HepG2 (cell line): ENCODE data around the gene VTI1B. TPM values are rescaled to one million over a fixed set of nuclear protein-coding genes. Genes with fewer than 3 reads are reported as not detected.

ENCODE experiments used
- ARNTL ChIP-seq: sonication (generic); formaldehyde crosslinking; IDR thresholded peaks from 2 replicates; pipeline ENCODE4 v1.4.0; 2020; ENCODE audit warnings: mild to moderate bottlenecking, missing genetic modification reagents
- ATRX ChIP-seq: sonication (generic); formaldehyde crosslinking; IDR thresholded peaks from 2 replicates; pipeline ENCODE4 v1.4.0; 2020; ENCODE audit warnings: missing genetic modification reagents, borderline replicate concordance
- BCL6 ChIP-seq: IDR thresholded peaks from 2 replicates; pipeline ENCODE4 v1.6.1; 2016; ENCODE audit warnings: missing genetic modification reagents, missing compliant biosample characterization
- EZH2 ChIP-seq: conservative IDR thresholded peaks from 2 replicates; pipeline ENCODE4 v1.6.1; 2012; ENCODE audit warnings: mild to moderate bottlenecking, low read depth, low read length, moderate library complexity
- HHEX ChIP-seq: IDR thresholded peaks from 2 replicates; pipeline ENCODE4 v1.6.1; 2016; ENCODE audit warnings: control low read depth
- HOXA7 ChIP-seq: sonication (generic); formaldehyde crosslinking; IDR thresholded peaks from 2 replicates; pipeline ENCODE4 v1.8.1; 2022; ENCODE audit warnings: mild to moderate bottlenecking, missing genetic modification reagents, moderate library complexity
- IRF2 ChIP-seq: IDR thresholded peaks from 2 replicates; pipeline ENCODE4 v1.6.1; 2018; ENCODE audit warnings: missing genetic modification reagents, missing compliant biosample characterization
- KDM1A ChIP-seq: IDR thresholded peaks from 2 replicates; pipeline ENCODE4 v1.6.1; 2016; ENCODE audit warnings: missing compliant biosample characterization
- NFKBIZ ChIP-seq: IDR thresholded peaks from 2 replicates; pipeline ENCODE4 v1.6.1; 2018; ENCODE audit warnings: missing genetic modification reagents, missing compliant biosample characterization
- PHF8 ChIP-seq: sonication (generic); formaldehyde crosslinking; IDR thresholded peaks from 2 replicates; pipeline ENCODE4 v1.5.0; 2020; ENCODE audit warnings: missing genetic modification reagents
- PRMT3 ChIP-seq: sonication (generic); formaldehyde crosslinking; IDR thresholded peaks from 2 replicates; pipeline ENCODE4 v1.8.1; 2022; ENCODE audit warnings: low read depth, mild to moderate bottlenecking, moderate library complexity, missing genetic modification reagents, borderline replicate concordance
- RFX1 ChIP-seq: fragments of 450-650 bp; IDR thresholded peaks from 2 replicates; pipeline ENCODE4 v1.6.1; 2017
- STAT5B ChIP-seq: sonication (generic); formaldehyde crosslinking; IDR thresholded peaks from 2 replicates; pipeline ENCODE4 v1.4.0; 2020; ENCODE audit warnings: missing genetic modification reagents
- STAT6 ChIP-seq: sonication (generic); formaldehyde crosslinking; IDR thresholded peaks from 2 replicates; pipeline ENCODE4 v1.4.0; 2020; ENCODE audit warnings: missing genetic modification reagents, mild to moderate bottlenecking, borderline replicate concordance
- ZBED4 ChIP-seq: sonication (generic); formaldehyde crosslinking; IDR thresholded peaks from 2 replicates; pipeline ENCODE4 v1.4.0; 2020; ENCODE audit warnings: missing genetic modification reagents, borderline replicate concordance
- ZC3H13 ChIP-seq: sonication (generic); formaldehyde crosslinking; IDR thresholded peaks from 2 replicates; pipeline ENCODE4 v1.8.1; 2023; ENCODE audit warnings: mild to moderate bottlenecking, missing genetic modification reagents, moderate library complexity
- ZC3H4 ChIP-seq: sonication (generic); formaldehyde crosslinking; IDR thresholded peaks from 2 replicates; pipeline ENCODE4 v1.4.0; 2020; ENCODE audit warnings: missing genetic modification reagents, borderline replicate concordance
- ZFX ChIP-seq: sonication (generic); formaldehyde crosslinking; IDR thresholded peaks from 2 replicates; pipeline ENCODE4 v1.4.0; 2020; ENCODE audit warnings: mild to moderate bottlenecking, low read depth, missing genetic modification reagents, moderate library complexity
- ZMYM4 ChIP-seq: sonication (generic); formaldehyde crosslinking; IDR thresholded peaks from 2 replicates; pipeline ENCODE4 v1.8.1; 2023; ENCODE audit warnings: mild to moderate bottlenecking, missing genetic modification reagents
- ZNF414 ChIP-seq: sonication (generic); formaldehyde crosslinking; IDR thresholded peaks from 2 replicates; pipeline ENCODE4 v1.5.0; 2020; ENCODE audit warnings: missing genetic modification reagents
- ZNF558 ChIP-seq: sonication (generic); formaldehyde crosslinking; IDR thresholded peaks from 2 replicates; pipeline ENCODE4 v1.9.0; 2022; ENCODE audit warnings: mild to moderate bottlenecking, missing genetic modification reagents, borderline replicate concordance
- ZNF569 ChIP-seq: sonication (generic); formaldehyde crosslinking; IDR thresholded peaks from 2 replicates; pipeline ENCODE4 v1.5.0; 2020; ENCODE audit warnings: mild to moderate bottlenecking, missing genetic modification reagents, moderate library complexity, borderline replicate concordance
- ZNF784 ChIP-seq: sonication (generic); formaldehyde crosslinking; IDR thresholded peaks from 2 replicates; pipeline ENCODE4 v1.5.1; 2020; ENCODE audit warnings: missing genetic modification reagents, mild to moderate bottlenecking, borderline replicate concordance
- polyA plus RNA-seq, 8 experiments: library from polyadenylated mRNA; depleted of rRNA in 3 of 8; stranded (reverse) in 7 of 8; unstranded in 1 of 8; fragments of >200 nt; fragmentation: Illumina TruSeq in 4 of 8; extraction: Trizol in 4 of 8; gene quantifications; 2 replicates each; pipeline versions ENCODE4 v1.2.1 to v1.2.3, GENCODE V29; 2011 to 2016; ENCODE audit warnings: low read depth in 4 of 8, missing spikeins in 1 of 8, mixed read lengths in 1 of 8; ENCODE audit not compliant: insufficient read depth in 1 of 8
- total RNA-seq, 5 experiments: library from RNA; depleted of rRNA; stranded (reverse); fragments of >200 nt; fragmentation: Illumina TruSeq; extraction: Trizol; gene quantifications; 2 replicates each; pipeline ENCODE4 v1.2.3, GENCODE V29; 2016; ENCODE audit warnings: low read depth in 1 of 5

VTI1B gene
- total and polyA plus RNA-seq, 2 of the 13 experiments (the other 11 are each of a cell fraction or from before 2014, with no cell fraction given), result 39.0 to 103 TPM

GRCh38 chr14:67694791-67695393, 20.5 kb upstream of the VTI1B start (continued):
- TF ChIP-seq ZC3H4 (CRISPR knock-in tag) (peak; percentile 80; the same call in 1 of the 2 replicates), BCL6 (CRISPR knock-in tag) (no peak), ZNF414 (CRISPR knock-in tag) (0 out of 2 replicates have a peak, but pooled peaks have one; percentile 59), ZC3H13 (CRISPR knock-in tag) (no peak), IRF2 (CRISPR knock-in tag) (peak; percentile 62; the same call in 1 of the 2 replicates), PRMT3 (CRISPR knock-in tag) (peak; percentile 28; the same call in 1 of the 2 replicates), ZFX (CRISPR knock-in tag) (no peak; the same call in 1 of the 2 replicates), PHF8 (CRISPR knock-in tag) (no peak; the same call in none of the 2 replicates), KDM1A (no peak), HHEX (CRISPR knock-in tag) (no peak), STAT6 (no peak), HOXA7 (CRISPR knock-in tag) (no peak), ZBED4 (CRISPR knock-in tag) (peak; percentile 67; the same call in 1 of the 2 replicates), NFKBIZ (no peak), ZNF784 (CRISPR knock-in tag) (0 out of 2 replicates have a peak, but pooled peaks have one; percentile 59), ARNTL (CRISPR knock-in tag) (no peak), EZH2 (no peak), ATRX (no peak), ZNF569 (CRISPR knock-in tag) (no peak), STAT5B (CRISPR knock-in tag) (no peak), RFX1 (no peak), ZNF558 (CRISPR knock-in tag) (no peak), ZMYM4 (CRISPR knock-in tag) (peak; percentile 78; the same call in 1 of the 2 replicates)
